SU-DHL-6 (cell line): ENCODE data around the gene OR2V1.

Source experiments
- H2AFZ ChIP-seq: fragments of 200-600 bp; sonication (generic); 2 replicates; pipeline ENCODE4 v1.6.1; 2014; ENCODE audit warnings: low read depth, mild to moderate bottlenecking, moderate library complexity, mixed read lengths, antibody characterized with exemption, low read length; ENCODE audit not compliant: severe bottlenecking
- H3F3A ChIP-seq: fragments of 200-600 bp; shearing (Covaris generic); 2 replicates; pipeline ENCODE4 v1.6.0; 2016; ENCODE audit warnings: antibody characterized with exemption, mild to moderate bottlenecking; ENCODE audit not compliant: insufficient read depth
- H3K27ac ChIP-seq: fragments of 200-600 bp; sonication (generic); 2 replicates; pipeline ENCODE4 v1.5.1; 2016; ENCODE audit warnings: low read depth, mild to moderate bottlenecking, low read length, moderate library complexity, mixed read lengths
- H3K27me3 ChIP-seq: fragments of 200-600 bp; sonication (generic), shearing (Covaris generic); 2 replicates; pipeline ENCODE4 v1.6.0; 2014; ENCODE audit warnings: mild to moderate bottlenecking, low read length
- H3K36me3 ChIP-seq: fragments of 200-600 bp; sonication (generic); 2 replicates; pipeline ENCODE4 v1.6.1; 2014; ENCODE audit warnings: mild to moderate bottlenecking, low read length, mixed read lengths
- H3K4me2 ChIP-seq: fragments of 300-600, 200-600 bp; shearing (Covaris generic), sonication (generic); 2 replicates; pipeline ENCODE4 v1.6.0; 2014; ENCODE audit warnings: low read length, low read depth, mild to moderate bottlenecking; ENCODE audit not compliant: poor library complexity, severe bottlenecking
- H3K4me3 ChIP-seq: fragments of 200-600 bp; sonication (generic); 2 replicates; pipeline ENCODE4 v1.5.1; 2014; ENCODE audit warnings: antibody characterized with exemption, low read length, mild to moderate bottlenecking, mixed read lengths; ENCODE audit not compliant: insufficient read depth, poor library complexity, severe bottlenecking
- H3K79me2 ChIP-seq: fragments of 200-600 bp; sonication (generic); 2 replicates; pipeline ENCODE4 v1.6.1; 2014; ENCODE audit warnings: mild to moderate bottlenecking, low read length, moderate library complexity; ENCODE audit not compliant: insufficient read depth
- H3K9ac ChIP-seq: fragments of 200-600 bp; sonication (generic); 2 replicates; pipeline ENCODE4 v1.7.0; 2014; ENCODE audit warnings: mild to moderate bottlenecking, low read length
- H3K9me2 ChIP-seq: fragments of 200-600 bp; sonication (generic); replicated peaks from 2 replicates; pipeline ENCODE4 v1.6.1; 2014; ENCODE audit warnings: low read length; ENCODE audit not compliant: insufficient read depth
- H3K9me3 ChIP-seq: fragments of 200-600 bp; sonication (generic); 2 replicates; pipeline ENCODE4 v1.6.1; 2014; ENCODE audit warnings: low read length, mixed read lengths; ENCODE audit not compliant: insufficient read depth
- H4K20me1 ChIP-seq: fragments of 200-600 bp; sonication (generic); 2 replicates; pipeline ENCODE4 v1.6.1; 2014; ENCODE audit warnings: low read depth, mild to moderate bottlenecking, antibody characterized with exemption, low read length, moderate library complexity, mixed read lengths
- CTCF ChIP-seq: fragments of 200-600 bp; sonication (generic); IDR thresholded peaks from one replicate; pipeline ENCODE4 v1.5.1; 2017; ENCODE audit warnings: antibody characterized with exemption, mild to moderate bottlenecking, low read length, moderate library complexity; ENCODE audit not compliant: insufficient read depth, poor library complexity, severe bottlenecking
- EZH2phosphoT487 ChIP-seq: fragments of 200-600 bp; sonication (generic), shearing (Covaris generic); conservative IDR thresholded peaks from 2 replicates; pipeline ENCODE4 v1.6.1; 2018; ENCODE audit warnings: mild to moderate bottlenecking, antibody characterized with exemption, low read length, moderate library complexity, mixed read lengths

OR2V1 gene

GRCh38 chr5:181136361-181136955, 5.5 kb upstream of the OR2V1 start:
- Histone ChIP-seq H3F3A (no peaks in the 10 kb centered on the region), H3K9ac (no peak overlapping the region), H3K4me2 (no peak overlapping the region), H4K20me1 (no peaks in the 10 kb centered on the region), H3K27ac (no peak overlapping the region), H3K9me3 (no peaks in the 10 kb centered on the region), H3K27me3 (no peaks in the 10 kb centered on the region), H3K4me3 (no peak overlapping the region), H3K79me2 (no peaks in the 10 kb centered on the region), H3K36me3 (no peaks in the 10 kb centered on the region), H3K9me2 (no peaks in the 10 kb centered on the region), H2AFZ (no peak overlapping the region)
- TF ChIP-seq CTCF (no peak), EZH2phosphoT487 (no peak)

- Histone ChIP-seq H3K4me3 (no peak overlapping the region), H3F3A (no peaks in the 10 kb centered on the region), H3K79me2 (no peaks in the 10 kb centered on the region), H2AFZ (no peak overlapping the region), H3K36me3 (no peaks in the 10 kb centered on the region), H3K9me2 (no peaks in the 10 kb centered on the region), H3K9ac (no peak overlapping the region), H3K27ac (no peak overlapping the region), H3K9me3 (no peaks in the 10 kb centered on the region), H4K20me1 (no peaks in the 10 kb centered on the region), H3K27me3 (no peaks in the 10 kb centered on the region), H3K4me2 (no peak overlapping the region)
- no peak for TF ChIP-seq EZH2phosphoT487
- no peak for TF ChIP-seq CTCF
These were observed 3.3 kb upstream of the OR2V1 start for GRCh38 chr5:181134259-181134658.

- no peak overlapping the region for H3K4me3 ChIP-seq
- no peak overlapping the region for H3K27ac ChIP-seq
These were observed 2.8 kb upstream of the OR2V1 start for GRCh38 chr5:181133610-181134231.

More at GRCh38 chr5:181133610-181134231, 2.8 kb upstream of the OR2V1 start:
- H4K20me1 ChIP-seq, result no peaks in the 10 kb centered on the region
- H2AFZ ChIP-seq, result no peak overlapping the region
- H3K9me2 ChIP-seq, result no peaks in the 10 kb centered on the region
- H3K36me3 ChIP-seq, result no peaks in the 10 kb centered on the region
- no peak for TF ChIP-seq EZH2phosphoT487
- no peak for TF ChIP-seq CTCF
- H3K79me2 ChIP-seq, result no peaks in the 10 kb centered on the region
- H3K27me3 ChIP-seq, result no peaks in the 10 kb centered on the region
- H3K4me2 ChIP-seq, result no peak overlapping the region
- H3K9me3 ChIP-seq, result no peaks in the 10 kb centered on the region
- no peaks in the 10 kb centered on the region for H3F3A ChIP-seq
- H3K9ac ChIP-seq, result no peak overlapping the region
